H1 (cell line): ENCODE data around the gene JADE3.

ENCODE experiments used
- EZH2 ChIP-seq: fragments of 200-600 bp; sonication (generic); IDR thresholded peaks from 2 replicates; pipeline ENCODE4 v1.7.1; 2012; ENCODE audit warnings: low read depth, mild to moderate bottlenecking, moderate library complexity, low read length, inconsistent platforms; ENCODE audit not compliant: severe bottlenecking
- POLR2A ChIP-seq, 2 experiments: IDR thresholded peaks; 1 replicate in 1 of 2; 2 replicates in 1 of 2; pipeline ENCODE4 v1.6.1; 2011; ENCODE audit warnings: low read depth in 2 of 2, low read length in 2 of 2, mild to moderate bottlenecking in 2 of 2; ENCODE audit errors: control extremely low read depth in 1 of 2

GRCh38 chrX:46866726-46867125 is 45.5 kb upstream of the JADE3 start:
- TF ChIP-seq EZH2 (no peak), POLR2A (IDR thresholded peaks at IDR 0.05; ENCODE audit: control extremely low read depth in 1 of 2, low read depth in 2 of 2, low read length in 2 of 2) (no peak)
